Measurements from ENCODE around the gene ESPNL. TPM values are rescaled to one million over a fixed set of nuclear protein-coding genes. Genes with fewer than 3 reads are reported as not detected.

ESPNL gene
- total RNA-seq, 1 experiment from 2014 or later = 1.1 TPM

GRCh38 chr2:238165288-238165921 is 65.3 kb downstream of the ESPNL start:
- H3K27me3 Mint-ChIP-seq (ENCODE audit: low read depth) = peaks cover 41% of the 10 kb centered on the region
- peaks cover 10% of the 10 kb centered on the region for H3K36me3 Mint-ChIP-seq
- H3K4me1 Mint-ChIP-seq = no peaks in the 10 kb centered on the region
- peak overlapping the region; percentile 55; the same call in 1 of the 2 replicates for H3K4me3 Mint-ChIP-seq
- no peaks in the 10 kb centered on the region for H3K9me3 Mint-ChIP-seq
- DNase-seq (ENCODE audit: low spot score) (no peak), ATAC-seq (no peak)
- TF ChIP-seq FOXP1 (CRISPR knock-in tag; IDR thresholded peaks at IDR 0.05; ENCODE audit: borderline replicate concordance) = 0 out of 2 replicates have a peak, but pooled peaks have one; percentile 23
- no peak for TF ChIP-seq MAX (CRISPR knock-in tag; IDR thresholded peaks at IDR 0.05)
- no peak for TF ChIP-seq CTCF (IDR thresholded peaks at IDR 0.05)
- POLR2A ChIA-PET = no interaction called here
- CTCF ChIA-PET = interaction anchor here (0.6 to 1.1 kb wide), 3 partner anchors 8 to 38 kb away, joined by 3 to 4 read pairs (median 3); partner anchors contain the start of gene KLHL30
- H3K27ac Mint-ChIP-seq = no peak overlapping the region

- CTCF ChIA-PET = no interaction called here
- no peak for ATAC-seq
- H3K4me1 Mint-ChIP-seq = no peaks in the 10 kb centered on the region
- H3K9me3 Mint-ChIP-seq = no peaks in the 10 kb centered on the region
- no peak overlapping the region for H3K4me3 Mint-ChIP-seq
- H3K36me3 Mint-ChIP-seq = peaks cover 17% of the 10 kb centered on the region
- no peak overlapping the region; the same call in 1 of the 2 replicates for H3K27ac Mint-ChIP-seq
- POLR2A ChIA-PET = no interaction called here
- H3K27me3 Mint-ChIP-seq (ENCODE audit: low read depth) = peaks cover 34% of the 10 kb centered on the region
- DNase-seq (ENCODE audit: low spot score) = no peak
- TF ChIP-seq ZNF138 (CRISPR knock-in tag; conservative IDR thresholded peaks at IDR 0.05) (no peak), ZNF263 (CRISPR knock-in tag; IDR thresholded peaks at IDR 0.05; ENCODE audit: low read depth) (no peak), PRDM15 (CRISPR knock-in tag; IDR thresholded peaks at IDR 0.05) (no peak), USF2 (CRISPR knock-in tag; IDR thresholded peaks at IDR 0.05) (no peak), KAT7 (CRISPR knock-in tag; IDR thresholded peaks at IDR 0.05; ENCODE audit: borderline replicate concordance) (no peak), RORB (CRISPR knock-in tag; IDR thresholded peaks at IDR 0.05) (no peak), JAZF1 (CRISPR knock-in tag; IDR thresholded peaks at IDR 0.05) (no peak), ZNF532 (CRISPR knock-in tag; IDR thresholded peaks at IDR 0.05; ENCODE audit: borderline replicate concordance) (no peak), ZNF317 (CRISPR knock-in tag; IDR thresholded peaks at IDR 0.05; ENCODE audit: borderline replicate concordance, low read depth) (no peak), ZNF121 (CRISPR knock-in tag; IDR thresholded peaks at IDR 0.05) (no peak), CTCF (IDR thresholded peaks at IDR 0.05) (no peak), NR3C1 (CRISPR knock-in tag; conservative IDR thresholded peaks at IDR 0.05; ENCODE audit: low read depth) (no peak), USF1 (CRISPR knock-in tag; IDR thresholded peaks at IDR 0.05) (no peak), NR1H2 (CRISPR knock-in tag; IDR thresholded peaks at IDR 0.05) (no peak), EMX1 (CRISPR knock-in tag; IDR thresholded peaks at IDR 0.05) (no peak), MXD4 (CRISPR knock-in tag; IDR thresholded peaks at IDR 0.05; ENCODE audit: borderline replicate concordance) (no peak)
Observed at GRCh38 chr2:238166391-238167343, 66.5 kb downstream of the ESPNL start.

Measured in WTC11 (cell line).